Brain microvascular endothelial cell (primary cell): ENCODE data around the gene NOTCH1.
A peak's percentile ranks its signal among the peaks of the same experiment; 100 is the strongest.

Source experiments
- DNase-seq: peaks from one replicate; pipeline ENCODE4 v3.0.0-alpha.2; 2020
- H3K27ac ChIP-seq: fragments of 250-450 bp; sonication (Bioruptor Pico); 2 replicates; pipeline ENCODE4 v1.5.1; 2020; ENCODE audit warnings: mild to moderate bottlenecking, moderate library complexity
- H3K27me3 ChIP-seq: fragments of 250-450 bp; sonication (Bioruptor Pico); replicated peaks from 2 replicates; pipeline ENCODE4 v1.5.1; 2020; ENCODE audit warnings: mild to moderate bottlenecking
- H3K36me3 ChIP-seq: fragments of 250-450 bp; sonication (Bioruptor Pico); replicated peaks from 2 replicates; pipeline ENCODE4 v1.5.1; 2020; ENCODE audit warnings: mild to moderate bottlenecking
- H3K4me3 ChIP-seq: 2 replicates; pipeline ENCODE4 v1.5.1; 2011; ENCODE audit warnings: low read depth, mild to moderate bottlenecking, control low read depth, low read length, moderate library complexity
- CTCF ChIP-seq: IDR thresholded peaks from 2 replicates; pipeline ENCODE4 v1.5.1; 2011; ENCODE audit warnings: low read depth, mild to moderate bottlenecking, moderate library complexity, low read length, control low read depth, inconsistent platforms; ENCODE audit errors: missing control alignments
- in situ Hi-C: cut with HindIII; loops from 2 replicates; pipeline ENCODE4 v1.10.0; 2017; ENCODE audit warnings: low sequenced_read_pairs, low pct_ligation_motif_present

The NOTCH1 gene

GRCh38 chr9:136545965-136546696 is at the start of gene NOTCH1:
Gene NOTCH1 (minus strand): TSS chr9:136546048. CDS start chr9:136545786, 262 bp downstream.
- in situ Hi-C loops, result loop anchor here (10.0 kb wide), 1 partner anchor 61 kb away; the partner anchor contains the start of gene SEC16A
- no peak for TF ChIP-seq CTCF

GRCh38 chr9:136594492-136594891 is 48.6 kb upstream of the NOTCH1 start:
- H3K27ac ChIP-seq, result no peak overlapping the region
- TF ChIP-seq CTCF, result no peak
- H3K36me3 ChIP-seq, result no peaks in the 10 kb centered on the region
- H3K4me3 ChIP-seq, result no peak overlapping the region
- no peaks in the 10 kb centered on the region for H3K27me3 ChIP-seq
- in situ Hi-C loops, result no loop called here
- no peak for DNase-seq

More at GRCh38 chr9:136545965-136546696, at the start of gene NOTCH1:
- H3K27me3 ChIP-seq, result no peaks in the 10 kb centered on the region
- H3K27ac ChIP-seq, result no peak within 1 kb of the TSS
- peak within 1 kb of the TSS; percentile 56 for H3K4me3 ChIP-seq
- H3K36me3 ChIP-seq, result no peaks in the 10 kb centered on the region
- peak; percentile 59 for DNase-seq

GRCh38 chr9:136593581-136593980 is 47.7 kb upstream of the NOTCH1 start:
- no peak for DNase-seq
- in situ Hi-C loops, result no loop called here
- no peaks in the 10 kb centered on the region for H3K27me3 ChIP-seq

GRCh38 chr9:136592666-136593065 is 46.8 kb upstream of the NOTCH1 start:
- in situ Hi-C loops, result no loop called here
- no peak for TF ChIP-seq CTCF
- Histone ChIP-seq H3K27ac (no peak overlapping the region), H3K36me3 (no peaks in the 10 kb centered on the region), H3K4me3 (no peak overlapping the region), H3K27me3 (no peaks in the 10 kb centered on the region)
- DNase-seq, result no peak

More at GRCh38 chr9:136593581-136593980, 47.7 kb upstream of the NOTCH1 start:
- no peak overlapping the region for H3K27ac ChIP-seq
- H3K36me3 ChIP-seq, result no peaks in the 10 kb centered on the region
- no peak overlapping the region for H3K4me3 ChIP-seq
- TF ChIP-seq CTCF, result no peak

- DNase-seq, result no peak
- in situ Hi-C loops, result no loop called here
- Histone ChIP-seq H3K4me3 (no peak overlapping the region), H3K27me3 (no peaks in the 10 kb centered on the region), H3K27ac (no peak overlapping the region), H3K36me3 (no peaks in the 10 kb centered on the region)
- TF ChIP-seq CTCF, result no peak
Measured at GRCh38 chr9:136590821-136591752, 45.2 kb upstream of the NOTCH1 start.
